Neural cell (in vitro differentiated cells): ENCODE data around the gene FABP6. TPM values are rescaled to one million over a fixed set of nuclear protein-coding genes. Genes with fewer than 3 reads are reported as not detected.

ENCODE experiments used
- H2AFZ ChIP-seq: fragments of 200-600, 300-800 bp; sonication (generic), shearing (Covaris generic); 2 replicates; pipeline ENCODE4 v1.6.0; 2014; ENCODE audit warnings: low read depth, mild to moderate bottlenecking, antibody characterized with exemption, low read length, moderate library complexity
- H3F3A ChIP-seq: fragments of 200-600 bp; shearing (Covaris generic); 2 replicates; pipeline ENCODE4 v1.6.1; 2016; ENCODE audit warnings: mild to moderate bottlenecking, moderate library complexity, mixed read lengths, antibody characterized with exemption, low read length; ENCODE audit not compliant: insufficient read depth, poor library complexity, severe bottlenecking
- H3K27ac ChIP-seq: fragments of 200-600, 300-800 bp; sonication (generic), shearing (Covaris generic); 2 replicates; pipeline ENCODE4 v1.5.1; 2014; ENCODE audit warnings: mild to moderate bottlenecking, low read length, moderate library complexity
- H3K27me3 ChIP-seq: fragments of 300-800, 200-600 bp; sonication (generic), shearing (Covaris generic); 2 replicates; pipeline ENCODE4 v1.6.0; 2014; ENCODE audit warnings: mild to moderate bottlenecking, low read depth, low read length, moderate library complexity; ENCODE audit not compliant: insufficient read depth
- H3K36me3 ChIP-seq: fragments of 300-800, 200-600 bp; sonication (generic), shearing (Covaris generic); 2 replicates; pipeline ENCODE4 v1.5.1; 2014; ENCODE audit warnings: mild to moderate bottlenecking, antibody characterized with exemption, low read length, moderate library complexity; ENCODE audit not compliant: insufficient read depth
- H3K4me2 ChIP-seq: fragments of 300-800, 200-600 bp; sonication (generic), shearing (Covaris generic); 2 replicates; pipeline ENCODE4 v1.6.0; 2014; ENCODE audit warnings: mild to moderate bottlenecking, low read length
- H3K4me3 ChIP-seq: fragments of 300-800, 200-600 bp; sonication (generic), shearing (Covaris generic); 2 replicates; pipeline ENCODE4 v1.5.1; 2014; ENCODE audit warnings: mild to moderate bottlenecking, low read length, moderate library complexity
- H3K79me2 ChIP-seq: fragments of 200-600 bp; shearing (Covaris generic); replicated peaks from 2 replicates; pipeline ENCODE4 v1.6.0; 2014; ENCODE audit warnings: mild to moderate bottlenecking, low read length, moderate library complexity; ENCODE audit not compliant: insufficient read depth
- H3K9ac ChIP-seq: fragments of 300-800, 200-600 bp; sonication (generic), shearing (Covaris generic); 2 replicates; pipeline ENCODE4 v1.6.1; 2016; ENCODE audit warnings: mild to moderate bottlenecking, low read length, mixed read lengths
- H3K9me2 ChIP-seq: fragments of 200-600 bp; shearing (Covaris generic); 2 replicates; pipeline ENCODE4 v1.6.1; 2016; ENCODE audit warnings: mild to moderate bottlenecking, low read length, mixed read lengths; ENCODE audit not compliant: insufficient read depth
- H3K9me3 ChIP-seq: fragments of 200-600, 300-800 bp; sonication (generic), shearing (Covaris generic); 2 replicates; pipeline ENCODE4 v1.6.1; 2016; ENCODE audit warnings: mild to moderate bottlenecking, mixed run types, low read length, moderate library complexity, mixed read lengths
- H4K20me1 ChIP-seq: fragments of 200-600 bp; shearing (Covaris generic); 2 replicates; pipeline ENCODE4 v1.6.1; 2016; ENCODE audit warnings: mild to moderate bottlenecking, mixed run types; ENCODE audit not compliant: insufficient read depth
- CTCF ChIP-seq: fragments of 450-650 bp; IDR thresholded peaks from 2 replicates; pipeline ENCODE4 v1.5.1; 2014; ENCODE audit warnings: antibody characterized with exemption, mild to moderate bottlenecking, moderate library complexity; ENCODE audit not compliant: poor library complexity, severe bottlenecking
- EP300 ChIP-seq: fragments of 450-650 bp; conservative IDR thresholded peaks from 2 replicates; pipeline ENCODE4 v1.6.1; 2014; ENCODE audit warnings: antibody characterized with exemption, mild to moderate bottlenecking, moderate library complexity; ENCODE audit not compliant: poor library complexity, severe bottlenecking
- EZH2 ChIP-seq: fragments of 200-600, 300-800 bp; shearing (Covaris generic), sonication (generic); IDR thresholded peaks from 2 replicates; pipeline ENCODE4 v1.6.1; 2014; ENCODE audit warnings: antibody characterized with exemption, low read length, borderline replicate concordance, mild to moderate bottlenecking; ENCODE audit not compliant: insufficient read depth, poor library complexity, severe bottlenecking
- MXI1 ChIP-seq: fragments of 450-650 bp; conservative IDR thresholded peaks from 2 replicates; pipeline ENCODE4 v1.6.1; 2014; ENCODE audit warnings: antibody characterized with exemption, mild to moderate bottlenecking; ENCODE audit not compliant: poor library complexity, severe bottlenecking
- POLR2AphosphoS5 ChIP-seq: IDR thresholded peaks from 2 replicates; pipeline ENCODE4 v1.6.1; 2012
- RAD21 ChIP-seq: fragments of 450-650 bp; conservative IDR thresholded peaks from 2 replicates; pipeline ENCODE4 v1.6.1; 2014; ENCODE audit warnings: antibody characterized with exemption, mild to moderate bottlenecking, moderate library complexity
- REST ChIP-seq: IDR thresholded peaks from 2 replicates; pipeline ENCODE4 v1.6.1; 2012; ENCODE audit warnings: borderline replicate concordance
- SMC3 ChIP-seq: fragments of 450-650 bp; conservative IDR thresholded peaks from 2 replicates; pipeline ENCODE4 v1.6.1; 2014; ENCODE audit warnings: antibody characterized with exemption, mild to moderate bottlenecking, moderate library complexity; ENCODE audit not compliant: poor library complexity
- TAF1 ChIP-seq: IDR thresholded peaks from 2 replicates; pipeline ENCODE4 v1.6.1; 2012; ENCODE audit warnings: low read depth
- polyA minus RNA-seq: library from RNA; depleted of rRNA, polyadenylated mRNA; stranded (reverse); fragments of >200 nt; gene quantifications from 2 replicates; pipeline ENCODE4 v1.2.3, GENCODE V29; 2014
- polyA plus RNA-seq: library from polyadenylated mRNA; depleted of rRNA; stranded (reverse); fragments of >200 nt; gene quantifications from 2 replicates; pipeline ENCODE4 v1.2.3, GENCODE V29; 2014

Gene FABP6
- polyA plus RNA-seq (3.6 TPM in 1 of 2 replicates, not detected in the other), polyA minus RNA-seq (1.4 TPM in 1 of 2 replicates, not detected in the other)

GRCh38 chr5:160229190-160229742, at the start of gene FABP6:
FABP6 (plus strand) TSS chr5:160229506; CDS start chr5:160229558, 52 bp downstream.
- Histone ChIP-seq H3K9me3 (no peaks in the 10 kb centered on the region), H3K9me2 (no peaks in the 10 kb centered on the region), H3K9ac (no peak within 1 kb of the TSS), H3K27me3 (no peaks in the 10 kb centered on the region), H3F3A (no peaks in the 10 kb centered on the region), H3K79me2 (no peaks in the 10 kb centered on the region), H3K27ac (no peak within 1 kb of the TSS), H3K36me3 (no peaks in the 10 kb centered on the region), H2AFZ (no peak within 1 kb of the TSS), H3K4me3 (no peak within 1 kb of the TSS), H3K4me2 (no peak within 1 kb of the TSS), H4K20me1 (no peaks in the 10 kb centered on the region)
- TF ChIP-seq MXI1 (no peak), CTCF (no peak), SMC3 (no peak), EZH2 (no peak), RAD21 (no peak), TAF1 (no peak), POLR2AphosphoS5 (no peak), EP300 (no peak), REST (no peak)

- H4K20me1 ChIP-seq = no peaks in the 10 kb centered on the region
- H3K9me3 ChIP-seq = no peaks in the 10 kb centered on the region
- no peak overlapping the region for H3K4me2 ChIP-seq
- H3K79me2 ChIP-seq = no peaks in the 10 kb centered on the region
- no peak for TF ChIP-seq REST
- TF ChIP-seq TAF1 = no peak
- no peak for TF ChIP-seq EZH2
- no peak for TF ChIP-seq EP300
- TF ChIP-seq MXI1 = no peak
- no peak for TF ChIP-seq SMC3
- no peak for TF ChIP-seq CTCF
- TF ChIP-seq POLR2AphosphoS5 = no peak
- no peaks in the 10 kb centered on the region for H3F3A ChIP-seq
- H3K36me3 ChIP-seq = no peaks in the 10 kb centered on the region
- H3K9me2 ChIP-seq = no peaks in the 10 kb centered on the region
- H3K4me3 ChIP-seq = no peak overlapping the region
- no peaks in the 10 kb centered on the region for H3K27me3 ChIP-seq
- H3K9ac ChIP-seq = no peak overlapping the region
- no peak overlapping the region for H2AFZ ChIP-seq
- no peak overlapping the region for H3K27ac ChIP-seq
These were observed 48.4 kb upstream of the FABP6 start for GRCh38 chr5:160180931-160181330.
